Measurements from ENCODE around the gene RPUSD3. TPM values are rescaled to one million over a fixed set of nuclear protein-coding genes. Genes with fewer than 3 reads are reported as not detected.
"Not testable (repeated sequence)": the region's sequence is repeated elsewhere in the genome, so short reads cannot be mapped to it uniquely, and the experiment has no call there.

RPUSD3 gene
- 33.9 TPM for total RNA-seq

GRCh38 chr3:9843715-9844438 is at the start of gene RPUSD3:
TSS of gene RPUSD3 (minus strand) at chr3:9844008. CDS start at chr3:9843990, 18 bp downstream.
- peak; percentile 99 for DNase-seq (ENCODE audit: low spot score)

- DNase-seq (ENCODE audit: low spot score), result no peak
Measured at GRCh38 chr3:9891072-9891622, 47.3 kb upstream of the RPUSD3 start.

- DNase-seq (ENCODE audit: low spot score), result peak; percentile 92
Measured at GRCh38 chr3:9890249-9891071, 46.7 kb upstream of the RPUSD3 start, which contains the start of gene JAGN1. TSS of gene JAGN1 (plus strand) at chr3:9890610. CDS start at chr3:9890723, 113 bp downstream.

- DNase-seq (ENCODE audit: low spot score), result no peak
Measured at GRCh38 chr3:9889405-9889804, 45.6 kb upstream of the RPUSD3 start.

- DNase-seq (ENCODE audit: low spot score), result no peak
Measured at GRCh38 chr3:9888540-9888939, 44.7 kb upstream of the RPUSD3 start.

GRCh38 chr3:9887480-9887879 is 43.7 kb upstream of the RPUSD3 start:
- no peak for DNase-seq (ENCODE audit: low spot score)

GRCh38 chr3:9886328-9886727 is 42.5 kb upstream of the RPUSD3 start:
- DNase-seq (ENCODE audit: low spot score), result no peak

- peak; percentile 54 for DNase-seq (ENCODE audit: low spot score)
Measured at GRCh38 chr3:9884555-9885165, 40.9 kb upstream of the RPUSD3 start.

GRCh38 chr3:9883706-9884554 is 40.1 kb upstream of the RPUSD3 start:
- DNase-seq (ENCODE audit: low spot score), result no peak

GRCh38 chr3:9881441-9881840 is 37.6 kb upstream of the RPUSD3 start:
- no peak for DNase-seq (ENCODE audit: low spot score)

GRCh38 chr3:9879830-9880549 is 36.2 kb upstream of the RPUSD3 start, which contains the start of gene CIDEC:
TSS of gene CIDEC (minus strand) at chr3:9880253. CDS start at chr3:9878486, 1,767 bp downstream.
- DNase-seq (ENCODE audit: low spot score), result no peak

GRCh38 chr3:9878700-9879099 is 34.9 kb upstream of the RPUSD3 start:
- DNase-seq (ENCODE audit: low spot score), result no peak

GRCh38 chr3:9876991-9877390 is 33.2 kb upstream of the RPUSD3 start:
- no peak for DNase-seq (ENCODE audit: low spot score)

GRCh38 chr3:9876255-9876654 is 32.4 kb upstream of the RPUSD3 start:
- not testable (repeated sequence) for DNase-seq (ENCODE audit: low spot score)

- DNase-seq (ENCODE audit: low spot score), result no peak
Measured at GRCh38 chr3:9875448-9875847, 31.6 kb upstream of the RPUSD3 start.

- DNase-seq (ENCODE audit: low spot score), result not testable (repeated sequence)
Measured at GRCh38 chr3:9872067-9872466, 28.3 kb upstream of the RPUSD3 start.

GRCh38 chr3:9870978-9871377 is 27.2 kb upstream of the RPUSD3 start:
- no peak for DNase-seq (ENCODE audit: low spot score)

GRCh38 chr3:9869955-9870354 is 26.1 kb upstream of the RPUSD3 start:
- DNase-seq (ENCODE audit: low spot score), result no peak

- DNase-seq (ENCODE audit: low spot score), result no peak
Measured at GRCh38 chr3:9867106-9867505, 23.3 kb upstream of the RPUSD3 start.

GRCh38 chr3:9866639-9867038 is 22.8 kb upstream of the RPUSD3 start:
- DNase-seq (ENCODE audit: low spot score), result peak; percentile 72
